Measurements from ENCODE around the gene EML4. TPM values are rescaled to one million over a fixed set of nuclear protein-coding genes. Genes with fewer than 3 reads are reported as not detected.
"Not testable (repeated sequence)": the region's sequence is repeated elsewhere in the genome, so short reads cannot be mapped to it uniquely, and the experiment has no call there.

The EML4 gene
- total and polyA plus RNA-seq, 2 donors (not counting 1 experiment from before 2014, with no cell fraction given): 49.4 to 134 TPM

GRCh38 chr2:42378415-42378814 lies 209.3 kb downstream of the EML4 start:
- Mint-ChIP-seq H3K4me3 (no peak overlapping the region), H3K27ac (no peak overlapping the region), H3K4me1 (no peaks in the 10 kb centered on the region), H3K9me3 (ENCODE audit: insufficient read depth) (no peaks in the 10 kb centered on the region), H3K27me3 (peaks cover 17% of the 10 kb centered on the region)
- Histone ChIP-seq H2AFZ (ENCODE audit: insufficient read depth, low read depth, low read length, poor library complexity, severe bottlenecking) (no peak overlapping the region), H4K20me1 (ENCODE audit: control insufficient read depth, insufficient read depth, low read length, poor library complexity, severe bottlenecking) (no peaks in the 10 kb centered on the region), H3K36me3 (replicated peaks in 1 of 2; ENCODE audit: control extremely low read depth in 1 of 2, control insufficient read depth in 1 of 2, extremely low read depth in 1 of 2, insufficient read depth in 2 of 2, low read length in 1 of 2) (no peaks in the 10 kb centered on the region), H3K27me3 (replicated peaks in 1 of 4; ENCODE audit: control extremely low read depth in 1 of 4, control insufficient read depth in 3 of 4, insufficient read depth in 4 of 4, low read length in 3 of 4) (peaks cover 0 to 6% (median 0%) of the 10 kb centered on the region in 4 experiments), H3K27ac (ENCODE audit: low read length in 2 of 2) (no peak overlapping the region), H3K4me2 (replicated peaks; ENCODE audit: low read depth, low read length, poor library complexity, severe bottlenecking) (no peak overlapping the region), H3K4me3 (ENCODE audit: control extremely low read depth in 1 of 5, extremely low read depth in 1 of 5, insufficient read depth in 1 of 5, low read depth in 2 of 5, low read length in 4 of 5) (no peak overlapping the region), H3K4me1 (ENCODE audit: control insufficient read depth in 2 of 2, insufficient read depth in 2 of 2, low read length in 2 of 2) (no peaks in the 10 kb centered on the region), H3K9me3 (ENCODE audit: control extremely low read depth in 1 of 3, control insufficient read depth in 2 of 3, insufficient read depth in 1 of 3, low read length in 2 of 3) (no peaks in the 10 kb centered on the region), H3K79me2 (ENCODE audit: control insufficient read depth, insufficient read depth, low read length) (no peaks in the 10 kb centered on the region), H3K9ac (ENCODE audit: low read length) (no peak overlapping the region)
- intact Hi-C loops (cut with micrococcal nuclease): no loop called here
- CTCF ChIA-PET: no interaction called here
- POLR2A ChIA-PET: no interaction called here
- no peak for TF ChIP-seq EZH2 (IDR thresholded peaks at IDR 0.05; ENCODE audit: borderline replicate concordance, insufficient read depth, low read depth, low read length, poor library complexity, severe bottlenecking)
- no peak for DNase-seq
- WGBS (ENCODE audit: insufficient coverage): 100% methylated on average over 1 of the region's 9 CpGs
- ATAC-seq (ENCODE audit: low read depth): no peak

GRCh38 chr2:42380026-42380425 lies 210.9 kb downstream of the EML4 start:
- H2AFZ ChIP-seq (ENCODE audit: insufficient read depth, low read depth, low read length, poor library complexity, severe bottlenecking); H4K20me1 ChIP-seq (ENCODE audit: control insufficient read depth, insufficient read depth, low read length, poor library complexity, severe bottlenecking); DNase-seq; H3K9me3 Mint-ChIP-seq (ENCODE audit: insufficient read depth); H3K27me3 ChIP-seq (replicated peaks in 1 of 4; ENCODE audit: control extremely low read depth in 1 of 4, control insufficient read depth in 3 of 4, insufficient read depth in 4 of 4, low read length in 3 of 4); H3K27ac ChIP-seq (ENCODE audit: low read length in 2 of 2); H3K9me3 ChIP-seq (ENCODE audit: control extremely low read depth in 1 of 3, control insufficient read depth in 2 of 3, insufficient read depth in 1 of 3, low read length in 2 of 3); H3K4me3 Mint-ChIP-seq; H3K4me1 ChIP-seq (ENCODE audit: control insufficient read depth in 2 of 2, insufficient read depth in 2 of 2, low read length in 2 of 2); H3K4me1 Mint-ChIP-seq; H3K9ac ChIP-seq (ENCODE audit: low read length); H3K36me3 ChIP-seq (replicated peaks in 1 of 2; ENCODE audit: control extremely low read depth in 1 of 2, control insufficient read depth in 1 of 2, extremely low read depth in 1 of 2, insufficient read depth in 2 of 2, low read length in 1 of 2); intact Hi-C loops (cut with micrococcal nuclease); ATAC-seq (ENCODE audit: low read depth); CTCF ChIA-PET; H3K4me2 ChIP-seq (replicated peaks; ENCODE audit: low read depth, low read length, poor library complexity, severe bottlenecking); POLR2A ChIA-PET; H3K27ac Mint-ChIP-seq; H3K4me3 ChIP-seq (ENCODE audit: control extremely low read depth in 1 of 5, extremely low read depth in 1 of 5, insufficient read depth in 1 of 5, low read depth in 2 of 5, low read length in 4 of 5); H3K79me2 ChIP-seq (ENCODE audit: control insufficient read depth, insufficient read depth, low read length): not testable (repeated sequence)
- H3K27me3 Mint-ChIP-seq: peaks cover 12% of the 10 kb centered on the region
- 100% methylated on average over 4 of the region's 7 CpGs for WGBS (ENCODE audit: insufficient coverage)
